Esophagus squamous epithelium (tissue), 5 donors: ENCODE data around the gene CLEC19A. TPM values are rescaled to one million over a fixed set of nuclear protein-coding genes. Genes with fewer than 3 reads are reported as not detected.

ENCODE experiments used
- DNase-seq: peaks from one replicate; lab custom pipeline; 2025; lab: John Stamatoyannopoulos, UW
- H3K27ac ChIP-seq, 4 donors: fragments of 200-600 bp; sonication (generic); one replicate each; pipeline ENCODE4 v1.5.1; 2016 to 2019; ENCODE audit warnings: mild to moderate bottlenecking in 1 of 4
- H3K27me3 ChIP-seq, 4 donors: fragments of 200-600 bp; sonication (generic); 1 replicate in 3 of 4; 2 replicates in 1 of 4; pipeline versions ENCODE4 v1.5.1 to v1.6.0; 2017 to 2021; ENCODE audit warnings: antibody characterized with exemption in 1 of 4
- H3K36me3 ChIP-seq, 3 donors: fragments of 200-600 bp; sonication (generic); one replicate each; pipeline ENCODE4 v1.5.1; 2016 to 2019
- H3K4me1 ChIP-seq, 3 donors: fragments of 200-600 bp; sonication (generic); one replicate each; pipeline ENCODE4 v1.5.1; 2017 to 2019
- H3K4me3 ChIP-seq, 4 donors: fragments of 200-600 bp; sonication (generic); 1 replicate in 3 of 4; 2 replicates in 1 of 4; pipeline ENCODE4 v1.5.1; 2016 to 2019; ENCODE audit warnings: mild to moderate bottlenecking in 2 of 4, moderate library complexity in 1 of 4
- H3K9me3 ChIP-seq, 3 donors: fragments of 200-600 bp; sonication (generic); one replicate each; pipeline ENCODE4 v1.5.1; 2016 to 2019
- CTCF ChIP-seq, 6 experiments: fragments of 450-650 bp in 4 of 6; fragments of 200-600 bp in 2 of 6; sonication (generic) in 2 of 6; IDR thresholded peaks; one replicate each; pipeline ENCODE4 v1.5.1; 2016 to 2019; ENCODE audit warnings: antibody characterized with exemption in 6 of 6, mild to moderate bottlenecking in 4 of 6, moderate library complexity in 4 of 6
- POLR2A ChIP-seq, 4 donors: fragments of 450-650 bp; IDR thresholded peaks; one replicate each; pipeline ENCODE4 v1.6.1; 2017; ENCODE audit warnings: antibody characterized with exemption in 4 of 4, mild to moderate bottlenecking in 4 of 4, moderate library complexity in 3 of 4
- WGBS, 2 donors: methylation state at CpG; one replicate each; pipeline ENCODE4 v1.1.5; 2018; 5-methylcytosine and 5-hydroxymethylcytosine counted together
- intact Hi-C: fragments of 100-400 bp; cut with DNase I; formaldehyde crosslinking; loops from one replicate; pipeline ENCODE4 v1.15.0; 2022
- total RNA-seq, 4 donors: library from RNA; depleted of rRNA; stranded (reverse); fragments of >200 nt; gene quantifications; one replicate each; pipeline ENCODE4 v1.1.0, GENCODE V29; 2016
- donor health status: DM: yes; HTN: yes; CAD: no.

CLEC19A gene
- total RNA-seq, 4 donors from 2014 or later, result not detected

GRCh38 chr16:19294156-19294649 is 8.7 kb downstream of the CLEC19A start:
- Histone ChIP-seq H3K4me3 (no peak overlapping the region), H3K4me1 (peaks cover 0 to 21% (median 6%) of the 10 kb centered on the region in 3 donors), H3K27ac (no peak overlapping the region), H3K27me3 (no peaks in the 10 kb centered on the region), H3K36me3 (no peaks in the 10 kb centered on the region), H3K9me3 (no peaks in the 10 kb centered on the region)
- intact Hi-C loops, result no loop called here
- 20 to 60% methylated on average over 5 of the region's 5 CpGs for WGBS, 2 donors
- no peak for DNase-seq
- TF ChIP-seq POLR2A (IDR thresholded peaks at IDR 0.05) (no peak), CTCF (IDR thresholded peaks at IDR 0.05) (no peak)

- no peak for DNase-seq
- Histone ChIP-seq H3K4me1 (peaks cover 0 to 12% (median 6%) of the 10 kb centered on the region in 3 donors), H3K4me3 (no peak overlapping the region), H3K27me3 (no peaks in the 10 kb centered on the region), H3K27ac (no peak overlapping the region), H3K9me3 (no peaks in the 10 kb centered on the region), H3K36me3 (no peaks in the 10 kb centered on the region)
- 56 to 86% methylated on average over 1 to 2 of the region's 2 CpGs for WGBS, 2 donors
- intact Hi-C loops, result no loop called here
- TF ChIP-seq CTCF (IDR thresholded peaks at IDR 0.05), result no peak
- no peak for TF ChIP-seq POLR2A (IDR thresholded peaks at IDR 0.05)
Observed at GRCh38 chr16:19295393-19295792, 9.9 kb downstream of the CLEC19A start.

- 70 to 81% methylated on average over 1 of the region's 1 CpG for WGBS, 2 donors
- no peaks in the 10 kb centered on the region for H3K27me3 ChIP-seq
- intact Hi-C loops, result no loop called here
- TF ChIP-seq CTCF (IDR thresholded peaks at IDR 0.05) (no peak), POLR2A (IDR thresholded peaks at IDR 0.05) (no peak)
- no peaks in the 10 kb centered on the region for H3K4me1 ChIP-seq
- H3K4me3 ChIP-seq, result no peak overlapping the region
- DNase-seq, result no peak
- H3K9me3 ChIP-seq, result no peaks in the 10 kb centered on the region
- no peaks in the 10 kb centered on the region for H3K36me3 ChIP-seq
- no peak overlapping the region for H3K27ac ChIP-seq
Observed at GRCh38 chr16:19297454-19297853, 11.9 kb downstream of the CLEC19A start.

- Histone ChIP-seq H3K27me3 (no peaks in the 10 kb centered on the region), H3K4me3 (no peak overlapping the region), H3K4me1 (no peaks in the 10 kb centered on the region), H3K36me3 (no peaks in the 10 kb centered on the region), H3K27ac (no peak overlapping the region), H3K9me3 (no peaks in the 10 kb centered on the region)
- TF ChIP-seq CTCF (IDR thresholded peaks at IDR 0.05), result no peak
- intact Hi-C loops, result no loop called here
- WGBS, 2 donors, result 67 to 79% methylated on average over 1 to 2 of the region's 2 CpGs
- DNase-seq, result no peak
Observed at GRCh38 chr16:19299565-19299964, 14.0 kb downstream of the CLEC19A start.

GRCh38 chr16:19301931-19302330 is 16.4 kb downstream of the CLEC19A start:
- intact Hi-C loops, result no loop called here
- no peak for DNase-seq
- TF ChIP-seq CTCF (IDR thresholded peaks at IDR 0.05) (no peak), POLR2A (IDR thresholded peaks at IDR 0.05) (no peak)
- WGBS, 2 donors, result 10 to 14% methylated on average over 1 of the region's 1 CpG
- no peaks in the 10 kb centered on the region for H3K9me3 ChIP-seq
- no peak overlapping the region for H3K27ac ChIP-seq
- no peaks in the 10 kb centered on the region for H3K4me1 ChIP-seq
- H3K4me3 ChIP-seq, result no peak overlapping the region
- H3K36me3 ChIP-seq, result no peaks in the 10 kb centered on the region
- H3K27me3 ChIP-seq, result no peaks in the 10 kb centered on the region
